Uterus (tissue), 4 donors: ENCODE data around the gene FRRS1. TPM values are rescaled to one million over a fixed set of nuclear protein-coding genes. Genes with fewer than 3 reads are reported as not detected.

Experiments
- DNase-seq, 2 donors: peaks; one replicate each; pipeline ENCODE4 v3.0.0-alpha.2; 2019 to 2020
- H3K27ac ChIP-seq, 2 donors: fragments of 200-600 bp; sonication (generic); 1 replicate in 1 of 2; 2 replicates in 1 of 2; pipeline ENCODE4 v1.5.1; 2016 to 2018
- H3K27me3 ChIP-seq, 2 donors: fragments of 200-600 bp; sonication (generic); one replicate each; pipeline ENCODE4 v1.5.1; 2018 to 2019; ENCODE audit warnings: control low read depth in 1 of 2
- H3K36me3 ChIP-seq, 2 donors: fragments of 200-600 bp; sonication (generic); one replicate each; pipeline ENCODE4 v1.5.1; 2019; ENCODE audit warnings: control low read depth in 1 of 2
- H3K4me1 ChIP-seq, 2 donors: fragments of 200-600 bp; sonication (generic); one replicate each; pipeline ENCODE4 v1.5.1; 2018 to 2019; ENCODE audit warnings: control low read depth in 1 of 2
- H3K4me3 ChIP-seq, 2 donors: fragments of 200-600 bp; sonication (generic); 1 replicate in 1 of 2; 2 replicates in 1 of 2; pipeline ENCODE4 v1.5.1; 2018 to 2019; ENCODE audit warnings: mild to moderate bottlenecking in 1 of 2
- H3K9me3 ChIP-seq, 2 donors: fragments of 200-600 bp; sonication (generic); one replicate each; pipeline ENCODE4 v1.5.1; 2019; ENCODE audit warnings: control low read depth in 1 of 2
- CTCF ChIP-seq, 4 experiments: fragments of 200-600 bp in 2 of 4; fragments of 450-650 bp in 2 of 4; sonication (generic) in 2 of 4; IDR thresholded peaks; one replicate each; pipeline ENCODE4 v1.5.1; 2016 to 2019; ENCODE audit warnings: antibody characterized with exemption in 4 of 4, mild to moderate bottlenecking in 2 of 4, moderate library complexity in 1 of 4
- POLR2A ChIP-seq, 2 donors: fragments of 450-650 bp; IDR thresholded peaks; one replicate each; pipeline ENCODE4 v1.6.1; 2016; ENCODE audit warnings: antibody characterized with exemption in 2 of 2, mild to moderate bottlenecking in 1 of 2, moderate library complexity in 1 of 2
- intact Hi-C: fragments of 100-400 bp; cut with DNase I; formaldehyde crosslinking; loops from one replicate; pipeline ENCODE4 v1.15.1; 2023; ENCODE audit warnings: low total_unique reads
- total RNA-seq, 4 donors: library from RNA; depleted of rRNA in 3 of 4; stranded (reverse); fragments of >200 nt in 3 of 4; gene quantifications; one replicate each; pipeline versions ENCODE4 v1.1.0 to v1.2.4, GENCODE V29; 2014 to 2023
- donor health status: DM: yes; HTN: yes; CAD: no.

Gene FRRS1
- total RNA-seq, 4 donors from 2014 or later: 0.51 to 28.6 (median 14.5) TPM

- Histone ChIP-seq H3K27ac (peak overlapping the region; percentile 45 to 49), H3K9me3 (no peaks in the 10 kb centered on the region), H3K4me1 (peaks cover 0 to 5% of the 10 kb centered on the region in 2 donors), H3K27me3 (no peaks in the 10 kb centered on the region), H3K4me3 (no peak overlapping the region), H3K36me3 (no peaks in the 10 kb centered on the region)
- intact Hi-C loops: no loop called here
- peak in 3 of 4 experiments; percentile 41 to 46 (median 43) for TF ChIP-seq CTCF (IDR thresholded peaks at IDR 0.05)
- TF ChIP-seq POLR2A (IDR thresholded peaks at IDR 0.05): no peak
- DNase-seq: peak; percentile 52 to 79
Observed at GRCh38 chr1:99685516-99686180, 80.8 kb downstream of the FRRS1 start.

GRCh38 chr1:99682291-99682751 lies 84.1 kb downstream of the FRRS1 start:
- no peak for DNase-seq
- intact Hi-C loops: no loop called here
- Histone ChIP-seq H3K4me3 (no peak overlapping the region), H3K9me3 (no peaks in the 10 kb centered on the region), H3K4me1 (peaks cover 0 to 5% of the 10 kb centered on the region in 2 donors), H3K27ac (no peak overlapping the region), H3K36me3 (no peaks in the 10 kb centered on the region), H3K27me3 (no peaks in the 10 kb centered on the region)
- no peak for TF ChIP-seq POLR2A (IDR thresholded peaks at IDR 0.05)
- no peak for TF ChIP-seq CTCF (IDR thresholded peaks at IDR 0.05)

- TF ChIP-seq CTCF (IDR thresholded peaks at IDR 0.05) (no peak), POLR2A (IDR thresholded peaks at IDR 0.05) (no peak)
- H3K4me3 ChIP-seq: no peak overlapping the region
- H3K9me3 ChIP-seq: no peaks in the 10 kb centered on the region
- no peaks in the 10 kb centered on the region for H3K36me3 ChIP-seq
- intact Hi-C loops: no loop called here
- no peaks in the 10 kb centered on the region for H3K27me3 ChIP-seq
- H3K4me1 ChIP-seq: peaks cover 0 to 5% of the 10 kb centered on the region in 2 donors
- DNase-seq: no peak
- no peak overlapping the region for H3K27ac ChIP-seq
Observed at GRCh38 chr1:99681583-99681982, 84.9 kb downstream of the FRRS1 start.

- H3K4me1 ChIP-seq: peaks cover 0 to 2% of the 10 kb centered on the region in 2 donors
- H3K4me3 ChIP-seq: no peak overlapping the region
- no peak for TF ChIP-seq CTCF (IDR thresholded peaks at IDR 0.05)
- no peak for TF ChIP-seq POLR2A (IDR thresholded peaks at IDR 0.05)
- no peak overlapping the region for H3K27ac ChIP-seq
- no peaks in the 10 kb centered on the region for H3K27me3 ChIP-seq
- no peaks in the 10 kb centered on the region for H3K9me3 ChIP-seq
- H3K36me3 ChIP-seq: no peaks in the 10 kb centered on the region
- DNase-seq: no peak
- intact Hi-C loops: no loop called here
Observed at GRCh38 chr1:99680270-99680669, 86.2 kb downstream of the FRRS1 start.

- no peak overlapping the region for H3K4me3 ChIP-seq
- no peaks in the 10 kb centered on the region for H3K36me3 ChIP-seq
- peaks cover 0 to 4% of the 10 kb centered on the region in 2 donors for H3K4me1 ChIP-seq
- H3K27me3 ChIP-seq: no peaks in the 10 kb centered on the region
- intact Hi-C loops: no loop called here
- TF ChIP-seq POLR2A (IDR thresholded peaks at IDR 0.05) (no peak), CTCF (IDR thresholded peaks at IDR 0.05) (no peak)
- no peak overlapping the region for H3K27ac ChIP-seq
- DNase-seq: no peak
- no peaks in the 10 kb centered on the region for H3K9me3 ChIP-seq
Observed at GRCh38 chr1:99677416-99677815, 89.0 kb downstream of the FRRS1 start.
